GM12873 (cell line): Measurements from ENCODE around the gene UBXN7.

Experiments
- TF ChIP-seq, protein P1 (sequence below): IDR thresholded peaks from 2 replicates; pipeline ENCODE4 v1.5.1; 2012; ENCODE audit warnings: low read depth, mild to moderate bottlenecking, moderate library complexity, low read length, control low read depth; ENCODE audit not compliant: insufficient read depth; ENCODE audit errors: missing control alignments

UBXN7 gene

DNA sequence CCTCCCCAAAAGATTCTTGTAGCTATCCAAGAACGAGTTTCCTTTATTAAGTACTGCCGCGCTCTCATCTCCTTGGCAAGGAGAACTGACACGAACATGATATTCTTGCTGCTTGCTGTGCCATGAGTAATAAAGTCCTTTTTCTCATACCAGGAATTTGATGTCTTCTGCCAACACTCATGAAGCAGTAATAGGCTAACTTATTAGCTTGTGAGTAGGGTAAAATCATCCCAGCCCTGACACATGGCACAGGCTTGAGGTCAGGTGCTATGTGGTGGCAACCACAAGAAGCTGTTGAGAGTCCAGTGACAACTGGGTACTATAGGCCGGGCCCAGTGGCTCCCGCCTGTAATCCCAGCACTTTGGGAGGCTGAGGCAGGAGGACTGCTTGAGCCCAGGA lies 22.7 kb upstream of the UBXN7 start:
- TF ChIP-seq, protein P1, sequence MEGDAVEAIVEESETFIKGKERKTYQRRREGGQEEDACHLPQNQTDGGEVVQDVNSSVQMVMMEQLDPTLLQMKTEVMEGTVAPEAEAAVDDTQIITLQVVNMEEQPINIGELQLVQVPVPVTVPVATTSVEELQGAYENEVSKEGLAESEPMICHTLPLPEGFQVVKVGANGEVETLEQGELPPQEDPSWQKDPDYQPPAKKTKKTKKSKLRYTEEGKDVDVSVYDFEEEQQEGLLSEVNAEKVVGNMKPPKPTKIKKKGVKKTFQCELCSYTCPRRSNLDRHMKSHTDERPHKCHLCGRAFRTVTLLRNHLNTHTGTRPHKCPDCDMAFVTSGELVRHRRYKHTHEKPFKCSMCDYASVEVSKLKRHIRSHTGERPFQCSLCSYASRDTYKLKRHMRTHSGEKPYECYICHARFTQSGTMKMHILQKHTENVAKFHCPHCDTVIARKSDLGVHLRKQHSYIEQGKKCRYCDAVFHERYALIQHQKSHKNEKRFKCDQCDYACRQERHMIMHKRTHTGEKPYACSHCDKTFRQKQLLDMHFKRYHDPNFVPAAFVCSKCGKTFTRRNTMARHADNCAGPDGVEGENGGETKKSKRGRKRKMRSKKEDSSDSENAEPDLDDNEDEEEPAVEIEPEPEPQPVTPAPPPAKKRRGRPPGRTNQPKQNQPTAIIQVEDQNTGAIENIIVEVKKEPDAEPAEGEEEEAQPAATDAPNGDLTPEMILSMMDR: no peak

DNA sequence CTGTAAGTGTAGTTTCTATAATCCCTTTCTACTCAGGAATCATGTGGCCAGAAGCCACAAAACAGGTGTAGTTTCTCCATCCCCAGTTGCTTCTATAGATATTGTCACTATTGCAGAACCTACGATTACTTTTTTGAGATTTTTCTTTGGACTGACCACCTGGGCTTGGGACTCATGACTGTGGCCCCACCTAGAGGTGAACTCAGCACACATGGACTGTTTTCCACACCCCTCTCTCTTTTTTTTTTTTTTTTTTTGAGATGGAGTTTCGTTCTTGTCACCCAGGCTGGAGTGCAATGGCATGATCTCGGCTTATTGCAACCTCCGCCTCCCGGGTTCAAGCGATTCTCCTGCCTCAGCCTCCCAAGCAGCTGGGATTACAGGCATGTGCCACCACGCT lies 13.2 kb upstream of the UBXN7 start:
- TF ChIP-seq, protein P1: peak; percentile 45

DNA sequence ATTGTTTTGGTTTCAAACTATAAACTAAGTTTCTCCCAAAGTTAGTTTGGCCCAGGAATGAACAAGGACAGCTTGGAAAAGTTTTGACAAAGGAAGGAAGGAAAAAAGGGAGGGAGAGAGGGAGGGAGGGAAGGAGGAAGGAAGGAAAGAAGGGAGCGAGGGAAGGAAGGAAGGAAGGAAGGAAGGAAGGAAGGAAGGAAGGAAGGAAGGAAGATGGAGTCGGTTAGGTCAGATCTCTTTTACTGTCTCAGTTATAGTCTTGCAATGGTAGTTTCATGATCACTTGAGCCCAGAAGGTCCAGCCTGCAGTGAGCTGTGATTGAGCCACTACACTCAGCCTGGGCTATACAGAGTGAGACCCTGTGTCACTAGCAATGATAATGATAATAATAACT lies 12.3 kb upstream of the UBXN7 start:
- TF ChIP-seq, protein P1: no peak

DNA sequence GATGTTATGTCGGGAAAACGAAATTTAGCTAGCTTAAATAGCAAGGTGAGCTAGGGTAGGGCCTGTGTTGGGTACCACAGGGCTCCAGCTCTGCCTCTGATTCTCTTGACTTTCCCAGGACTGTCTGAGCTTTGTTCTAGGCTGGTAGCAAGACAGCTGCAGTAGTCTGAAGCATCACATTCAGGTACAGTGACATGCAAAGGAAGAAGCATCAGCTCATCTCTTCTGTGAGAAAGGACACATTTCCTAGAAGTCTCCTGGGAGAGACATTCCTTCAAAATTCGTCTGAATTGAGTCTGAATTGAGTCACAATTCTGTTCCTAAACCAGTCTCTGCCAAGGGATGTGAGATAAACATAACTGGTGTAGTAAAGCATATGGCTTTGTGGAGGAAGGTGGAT lies 8.5 kb upstream of the UBXN7 start:
- TF ChIP-seq, protein P1: no peak

- TF ChIP-seq, protein P1: no peak
Observed at GRCh38 chr3:196440041-196440537, 7.9 kb upstream of the UBXN7 start.

GRCh38 chr3:196431181-196432136 lies 768 bp downstream of the UBXN7 start:
- TF ChIP-seq, protein P1: no peak

GRCh38 chr3:196428041-196428440 lies 4.2 kb downstream of the UBXN7 start:
- TF ChIP-seq, protein P1: no peak
